MCF 10A (cell line): ENCODE results near the gene ABHD16B. TPM values are rescaled to one million over a fixed set of nuclear protein-coding genes. Genes with fewer than 3 reads are reported as not detected.
A peak's percentile ranks its signal among the peaks of the same experiment; 100 is the strongest.

Source experiments
- BruUV-seq: library from RNA; stranded (reverse); fragments of 400-500 nt; replicated peaks from 2 replicates; lab custom pipeline; 2021; lab: Mats Ljungman, UMichigan
- CTCF ChIA-PET: fragments of 300-600 bp; sonication (Branson Sonifier 250); formaldehyde crosslinking; extraction: SDS; loops from one replicate; lab custom pipeline; 2021; ENCODE audit warnings: antibody characterized with exemption, inconsistent platforms; lab: Yijun Ruan, JAX
- POLR2A ChIA-PET: fragments of 300-600, 350-650 bp; sonication (Branson Sonifier 250); formaldehyde crosslinking; extraction: SDS; loops from one replicate; lab custom pipeline; 2020; ENCODE audit warnings: antibody characterized with exemption, inconsistent platforms; lab: Yijun Ruan, JAX
- DNase-seq: peaks from one replicate; pipeline ENCODE4 v3.0.0-alpha.2; 2018; ENCODE audit not compliant: unreplicated experiment
- H3K27ac Mint-ChIP-seq: one replicate; pipeline ENCODE4 v1.8.0; 2022; ENCODE audit warnings: mild to moderate bottlenecking, low read depth, mixed read lengths; ENCODE audit not compliant: unreplicated experiment
- H3K27me3 Mint-ChIP-seq: one replicate; pipeline ENCODE4 v1.8.0; 2022; ENCODE audit warnings: mixed read lengths; ENCODE audit not compliant: insufficient read depth, unreplicated experiment
- H3K36me3 Mint-ChIP-seq: one replicate; pipeline ENCODE4 v1.8.0; 2022; ENCODE audit warnings: mild to moderate bottlenecking, moderate library complexity, mixed read lengths; ENCODE audit not compliant: insufficient read depth, unreplicated experiment
- H3K4me1 Mint-ChIP-seq: one replicate; pipeline ENCODE4 v1.8.0; 2022; ENCODE audit warnings: mixed read lengths; ENCODE audit not compliant: insufficient read depth, unreplicated experiment
- H3K4me3 Mint-ChIP-seq: one replicate; pipeline ENCODE4 v1.8.0; 2022; ENCODE audit warnings: mild to moderate bottlenecking, moderate library complexity, mixed read lengths; ENCODE audit not compliant: unreplicated experiment
- H3K9me3 Mint-ChIP-seq: one replicate; pipeline ENCODE4 v1.8.0; 2022; ENCODE audit warnings: mixed read lengths; ENCODE audit not compliant: unreplicated experiment
- intact Hi-C: fragments of 100-400 bp; cut with micrococcal nuclease; formaldehyde crosslinking; loops from 2 replicates; pipeline ENCODE4 v1.14.1; 2022
- total RNA-seq: library from RNA; stranded (reverse); gene quantifications from 2 replicates; pipeline ENCODE4 v1.2.3, GENCODE V29; 2022
- TF ChIP-seq, protein P1 (sequence below): fragments of 200-600 bp; IDR thresholded peaks from one replicate; pipeline ENCODE4 v1.8.0; 2022; ENCODE audit warnings: antibody characterized with exemption, mild to moderate bottlenecking; ENCODE audit not compliant: unreplicated experiment

Gene ABHD16B
- total RNA-seq, 1 experiment from 2014 or later, result not detected

- Mint-ChIP-seq H3K4me1 (peaks cover 5% of the 10 kb centered on the region), H3K9me3 (no peaks in the 10 kb centered on the region), H3K27ac (no peak overlapping the region), H3K36me3 (no peaks in the 10 kb centered on the region), H3K27me3 (peaks cover 19% of the 10 kb centered on the region), H3K4me3 (no peak overlapping the region)
- intact Hi-C loops, result no loop called here
- ChIA-PET CTCF (no interaction called here), POLR2A (interaction anchor here (0.6 kb wide), 1 partner anchor 9 kb away, joined by 3 read pairs; no protein-coding TSS in a partner anchor)
- no peak for DNase-seq
- no TSS peak for BruUV-seq
- TF ChIP-seq, protein P1, sequence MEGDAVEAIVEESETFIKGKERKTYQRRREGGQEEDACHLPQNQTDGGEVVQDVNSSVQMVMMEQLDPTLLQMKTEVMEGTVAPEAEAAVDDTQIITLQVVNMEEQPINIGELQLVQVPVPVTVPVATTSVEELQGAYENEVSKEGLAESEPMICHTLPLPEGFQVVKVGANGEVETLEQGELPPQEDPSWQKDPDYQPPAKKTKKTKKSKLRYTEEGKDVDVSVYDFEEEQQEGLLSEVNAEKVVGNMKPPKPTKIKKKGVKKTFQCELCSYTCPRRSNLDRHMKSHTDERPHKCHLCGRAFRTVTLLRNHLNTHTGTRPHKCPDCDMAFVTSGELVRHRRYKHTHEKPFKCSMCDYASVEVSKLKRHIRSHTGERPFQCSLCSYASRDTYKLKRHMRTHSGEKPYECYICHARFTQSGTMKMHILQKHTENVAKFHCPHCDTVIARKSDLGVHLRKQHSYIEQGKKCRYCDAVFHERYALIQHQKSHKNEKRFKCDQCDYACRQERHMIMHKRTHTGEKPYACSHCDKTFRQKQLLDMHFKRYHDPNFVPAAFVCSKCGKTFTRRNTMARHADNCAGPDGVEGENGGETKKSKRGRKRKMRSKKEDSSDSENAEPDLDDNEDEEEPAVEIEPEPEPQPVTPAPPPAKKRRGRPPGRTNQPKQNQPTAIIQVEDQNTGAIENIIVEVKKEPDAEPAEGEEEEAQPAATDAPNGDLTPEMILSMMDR, result no peak
These were observed 29.7 kb upstream of the ABHD16B start for GRCh38 chr20:63831646-63831992.

DNA sequence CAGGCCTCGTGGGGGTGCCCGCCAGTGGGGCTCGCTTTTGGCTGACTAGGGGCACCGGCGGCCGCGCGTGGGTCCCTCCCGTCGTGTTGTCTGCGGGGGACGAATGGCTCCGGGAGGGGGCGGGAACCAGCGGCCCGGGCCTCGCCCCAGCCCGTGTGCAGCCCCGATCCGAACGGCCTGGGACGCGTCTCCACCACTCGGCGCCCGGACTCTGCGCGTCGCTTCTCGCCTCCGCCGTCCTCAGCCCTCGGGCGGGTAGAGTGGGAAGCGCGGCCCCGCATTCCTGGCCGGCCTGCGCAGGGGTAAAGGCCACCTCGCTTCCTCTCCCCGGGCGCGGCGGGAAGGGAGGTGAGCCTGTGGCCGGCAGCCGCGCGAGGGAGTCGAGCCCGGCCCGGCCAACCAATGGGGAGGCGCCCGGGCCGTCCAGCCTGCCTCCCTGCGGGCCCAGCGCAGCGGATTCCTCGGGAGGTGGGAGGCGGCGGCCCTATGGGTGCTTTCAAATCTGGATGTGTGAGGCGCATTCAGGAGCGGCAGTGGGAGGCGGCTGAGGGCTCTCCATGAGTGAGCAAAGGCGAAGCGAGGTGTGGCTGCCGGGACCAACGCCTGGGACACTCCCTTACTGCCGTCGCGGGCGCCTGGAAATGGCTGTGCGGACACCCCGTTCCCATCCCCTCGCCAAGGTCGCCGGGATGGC lies 29.2 kb upstream of the ABHD16B start:
- TF ChIP-seq, protein P1, result no peak
- H3K4me3 Mint-ChIP-seq, result peak overlapping the region; percentile 33
- H3K27me3 Mint-ChIP-seq, result peaks cover 19% of the 10 kb centered on the region
- no peaks in the 10 kb centered on the region for H3K9me3 Mint-ChIP-seq
- no TSS peak for BruUV-seq
- H3K27ac Mint-ChIP-seq, result no peak overlapping the region
- no peaks in the 10 kb centered on the region for H3K36me3 Mint-ChIP-seq
- POLR2A ChIA-PET, result no interaction called here
- intact Hi-C loops, result no loop called here
- no peak for DNase-seq
- CTCF ChIA-PET, result no interaction called here
- H3K4me1 Mint-ChIP-seq, result peaks cover 5% of the 10 kb centered on the region

DNA sequence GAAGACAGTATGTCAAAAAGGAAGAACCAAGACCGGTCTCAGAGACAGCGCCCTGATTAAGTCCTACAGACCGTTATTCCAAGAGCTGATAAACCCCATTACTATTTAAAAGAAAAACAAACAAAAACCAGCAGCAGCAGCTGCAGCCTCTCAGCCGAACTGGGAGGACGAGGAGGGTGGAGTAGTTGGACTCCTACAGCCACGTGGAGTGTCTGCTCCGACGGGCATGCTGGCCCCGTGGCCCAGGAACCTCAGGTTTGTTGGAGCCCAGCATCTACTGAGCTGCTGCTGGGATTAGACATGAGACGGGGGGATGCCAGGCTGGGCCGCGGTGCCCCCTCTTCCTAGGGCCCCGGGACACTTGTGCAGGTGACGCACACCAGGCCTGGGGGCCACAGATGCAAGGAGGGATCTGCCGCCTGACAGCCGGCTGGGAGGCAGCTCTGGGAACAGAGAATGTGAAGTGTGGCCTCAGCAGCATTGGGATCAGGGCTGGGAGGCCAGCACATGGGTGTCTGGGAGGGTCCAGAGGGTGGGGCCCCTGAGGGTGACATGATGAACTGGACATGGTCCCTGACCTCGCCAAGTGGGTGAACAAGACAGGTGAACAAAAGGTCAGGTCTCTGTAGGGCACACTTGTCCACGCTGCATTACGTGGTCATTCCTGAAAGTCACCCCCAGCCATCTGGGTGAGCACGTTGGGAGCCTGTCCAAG lies 27.4 kb upstream of the ABHD16B start:
- H3K9me3 Mint-ChIP-seq, result no peaks in the 10 kb centered on the region
- H3K36me3 Mint-ChIP-seq, result no peaks in the 10 kb centered on the region
- H3K4me1 Mint-ChIP-seq, result peaks cover 5% of the 10 kb centered on the region
- peaks cover 16% of the 10 kb centered on the region for H3K27me3 Mint-ChIP-seq
- intact Hi-C loops, result no loop called here
- ChIA-PET CTCF (interaction anchor here (0.6 kb wide), 1 partner anchor 34 kb away, joined by 3 read pairs; no protein-coding TSS in a partner anchor), POLR2A (interaction anchor here (0.9 to 1.5 kb wide), 4 partner anchors 29 to 151 kb away, joined by 4 to 13 read pairs (median 4); partner anchors contain the start of genes ARFRP1, TPD52L2 and ZGPAT)
- H3K27ac Mint-ChIP-seq, result no peak overlapping the region
- DNase-seq, result no peak
- BruUV-seq, result no TSS peak
- TF ChIP-seq, protein P1, result no peak
- H3K4me3 Mint-ChIP-seq, result no peak overlapping the region

GRCh38 chr20:63834491-63834880 lies 26.8 kb upstream of the ABHD16B start:
- no peak for DNase-seq
- TF ChIP-seq, protein P1, result no peak
- Mint-ChIP-seq H3K36me3 (no peaks in the 10 kb centered on the region), H3K27ac (no peak overlapping the region), H3K27me3 (peaks cover 10% of the 10 kb centered on the region), H3K4me3 (peak overlapping the region; percentile 44), H3K4me1 (peaks cover 5% of the 10 kb centered on the region), H3K9me3 (no peaks in the 10 kb centered on the region)
- BruUV-seq, result no TSS peak
- intact Hi-C loops, result no loop called here
- ChIA-PET CTCF (no interaction called here), POLR2A (interaction anchor here (0.6 to 1.5 kb wide), 6 partner anchors 17 to 152 kb away, joined by 3 to 13 read pairs (median 4); partner anchors contain the start of genes ARFRP1, TPD52L2 and ZGPAT)
